K562 (cell line): ENCODE measurements around the gene POU3F3.

Experiments
- CTCF ChIP-seq, 3 experiments: IDR thresholded peaks in 2 of 3; conservative IDR thresholded peaks in 1 of 3; 2 replicates each; pipeline ENCODE4 v1.5.1; 2011 to 2012; ENCODE audit warnings: low read length in 3 of 3, mild to moderate bottlenecking in 3 of 3, control low read depth in 2 of 3, improper control_type of control experiment in 1 of 3, inconsistent platforms in 1 of 3, low read depth in 1 of 3, mixed read lengths in 1 of 3, moderate library complexity in 1 of 3; ENCODE audit not compliant: insufficient read depth in 2 of 3
- DNMT1 ChIP-seq: fragments of 450-650 bp; IDR thresholded peaks from 2 replicates; pipeline ENCODE4 v1.6.1; 2016; ENCODE audit warnings: antibody characterized with exemption, mild to moderate bottlenecking
- E2F8 ChIP-seq: fragments of 450-650 bp; IDR thresholded peaks from 2 replicates; pipeline ENCODE4 v1.7.1; 2018; ENCODE audit warnings: mild to moderate bottlenecking, low read depth; ENCODE audit not compliant: partially characterized antibody
- GATAD2B ChIP-seq: fragments of 450-650 bp; IDR thresholded peaks from 2 replicates; pipeline ENCODE4 v1.6.1; 2017; ENCODE audit warnings: mild to moderate bottlenecking, borderline replicate concordance
- KDM1A ChIP-seq, 2 experiments: fragments of 450-650 bp; IDR thresholded peaks; 2 replicates each; pipeline ENCODE4 v1.6.1; 2016; ENCODE audit warnings: mild to moderate bottlenecking in 2 of 2
- PHF21A ChIP-seq: fragments of 450-650 bp; IDR thresholded peaks from 2 replicates; pipeline ENCODE4 v1.6.1; 2017; ENCODE audit warnings: low read depth, borderline replicate concordance
- POLR2A ChIP-seq: fragments of 450-650 bp; conservative IDR thresholded peaks from 2 replicates; pipeline ENCODE4 v1.6.1; 2016
- PREB ChIP-seq: sonication (generic); formaldehyde crosslinking; IDR thresholded peaks from 2 replicates; pipeline ENCODE4 v1.8.1; 2023; ENCODE audit warnings: mild to moderate bottlenecking, missing genetic modification reagents
- PRMT5 ChIP-seq: sonication (generic); formaldehyde crosslinking; IDR thresholded peaks from 2 replicates; pipeline ENCODE4 v1.5.0; 2020; ENCODE audit warnings: missing genetic modification reagents
- RCOR1 ChIP-seq, 2 experiments: IDR thresholded peaks; 2 replicates each; pipeline ENCODE4 v1.6.1; 2012; ENCODE audit warnings: low read depth in 2 of 2, low read length in 2 of 2, borderline replicate concordance in 1 of 2, improper control_type of control experiment in 1 of 2
- SMARCE1 ChIP-seq: fragments of 450-650 bp; IDR thresholded peaks from 2 replicates; pipeline ENCODE4 v1.7.1; 2016; ENCODE audit warnings: mild to moderate bottlenecking
- ZC3H4 ChIP-seq: sonication (generic); formaldehyde crosslinking; IDR thresholded peaks from 2 replicates; pipeline ENCODE4 v1.9.0; 2021; ENCODE audit warnings: missing genetic modification reagents, borderline replicate concordance
- ZNF3 ChIP-seq: fragments of 250-450 bp; sonication (Bioruptor Pico); IDR thresholded peaks from 2 replicates; pipeline ENCODE4 v1.5.0; 2021; ENCODE audit warnings: mild to moderate bottlenecking, moderate library complexity

- TF ChIP-seq POLR2A (no peak), GATAD2B (no peak), CTCF (IDR thresholded peaks at IDR 0.05 in 2 of 3, conservative IDR thresholded peaks at IDR 0.05 in 1 of 3; ENCODE audit: insufficient read depth in 2 of 3, low read depth in 1 of 3, low read length in 3 of 3) (no peak), ZNF3 (CRISPR knock-in tag) (no peak), PRMT5 (CRISPR knock-in tag) (no peak), PREB (no peak), KDM1A (IDR thresholded peaks at IDR 0.05) (no peak), ZC3H4 (CRISPR knock-in tag) (no peak), PHF21A (no peak), E2F8 (no peak), RCOR1 (IDR thresholded peaks at IDR 0.05; ENCODE audit: borderline replicate concordance in 1 of 2, low read depth in 2 of 2, low read length in 2 of 2) (no peak), DNMT1 (no peak), SMARCE1 (no peak)
Measured at GRCh38 chr2:104849101-104849500, 4.8 kb upstream of the POU3F3 start.
